GM19324 (cell line): Measurements from ENCODE around the gene TOP2A.
"Not testable (repeated sequence)": the region's sequence is repeated elsewhere in the genome, so short reads cannot be mapped to it uniquely, and the experiment has no call there.

ENCODE experiments used
- ATAC-seq: cut with Tn5 transposase; IDR thresholded peaks from one replicate; pipeline ENCODE4 v1.9.1; 2021; ENCODE audit warnings: mild to moderate bottlenecking, moderate library complexity; ENCODE audit not compliant: unreplicated experiment, low FRiP score

The TOP2A gene

DNA sequence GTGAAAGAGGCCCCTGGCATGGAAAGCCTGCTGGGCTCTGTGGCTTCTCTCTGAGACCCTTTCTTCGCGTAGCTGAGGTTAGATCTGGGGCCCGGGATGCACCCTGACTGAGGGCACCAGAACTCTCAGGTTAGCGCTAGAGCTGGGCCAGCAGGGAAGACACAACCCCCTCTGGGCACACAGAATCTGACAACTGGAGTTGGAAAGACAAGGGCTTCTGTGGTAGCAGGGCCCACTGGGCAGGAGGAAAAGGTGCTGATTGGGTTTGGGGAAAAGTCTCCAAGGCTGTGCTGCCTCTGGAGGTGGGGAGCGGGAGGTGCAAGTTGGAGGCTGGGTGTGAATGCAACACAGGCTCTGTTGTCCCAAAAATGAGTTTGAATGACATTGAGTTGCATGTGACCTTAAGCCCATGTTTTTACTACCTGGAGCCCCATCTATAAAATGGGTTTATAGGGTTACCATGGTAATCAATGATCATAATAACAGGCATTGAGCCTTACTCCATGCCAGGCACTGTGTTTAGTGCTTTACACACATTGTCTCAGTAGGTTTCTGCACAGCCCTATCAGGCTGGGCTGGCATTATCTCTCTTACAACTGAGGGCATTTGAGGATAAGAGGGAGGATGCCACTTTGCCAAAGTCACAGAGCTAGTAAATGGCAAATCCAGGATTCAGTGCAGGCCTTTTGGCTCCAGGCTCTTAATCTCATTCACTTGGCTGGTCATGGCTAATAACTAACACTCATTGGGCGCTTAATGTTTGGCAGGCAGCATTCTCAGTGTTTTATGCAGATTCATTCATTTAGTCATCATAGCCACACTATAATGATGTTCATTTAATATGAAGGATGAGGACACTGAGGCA lies 16.1 kb upstream of the TOP2A start:
- no peak for ATAC-seq

- ATAC-seq = no peak
Observed at GRCh38 chr17:40432864-40433528, 15.3 kb upstream of the TOP2A start.

DNA sequence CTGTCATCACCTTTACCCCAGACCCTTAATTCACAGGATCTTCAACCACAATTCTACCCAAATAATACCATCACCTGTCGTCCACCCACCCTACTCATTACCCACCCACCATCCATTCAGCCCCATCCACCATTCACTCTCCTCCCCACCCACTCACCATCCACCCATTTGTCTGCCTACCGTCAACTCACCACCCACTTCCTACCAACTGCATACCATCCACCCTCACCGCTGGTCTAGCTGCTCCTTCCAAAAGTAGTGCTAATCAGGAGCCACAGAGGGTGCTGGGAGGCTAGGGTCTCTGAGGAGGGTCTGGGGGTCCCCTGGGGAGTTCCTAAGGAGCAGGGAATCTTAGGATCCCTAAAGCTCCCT lies 13.5 kb upstream of the TOP2A start:
- ATAC-seq = no peak

DNA sequence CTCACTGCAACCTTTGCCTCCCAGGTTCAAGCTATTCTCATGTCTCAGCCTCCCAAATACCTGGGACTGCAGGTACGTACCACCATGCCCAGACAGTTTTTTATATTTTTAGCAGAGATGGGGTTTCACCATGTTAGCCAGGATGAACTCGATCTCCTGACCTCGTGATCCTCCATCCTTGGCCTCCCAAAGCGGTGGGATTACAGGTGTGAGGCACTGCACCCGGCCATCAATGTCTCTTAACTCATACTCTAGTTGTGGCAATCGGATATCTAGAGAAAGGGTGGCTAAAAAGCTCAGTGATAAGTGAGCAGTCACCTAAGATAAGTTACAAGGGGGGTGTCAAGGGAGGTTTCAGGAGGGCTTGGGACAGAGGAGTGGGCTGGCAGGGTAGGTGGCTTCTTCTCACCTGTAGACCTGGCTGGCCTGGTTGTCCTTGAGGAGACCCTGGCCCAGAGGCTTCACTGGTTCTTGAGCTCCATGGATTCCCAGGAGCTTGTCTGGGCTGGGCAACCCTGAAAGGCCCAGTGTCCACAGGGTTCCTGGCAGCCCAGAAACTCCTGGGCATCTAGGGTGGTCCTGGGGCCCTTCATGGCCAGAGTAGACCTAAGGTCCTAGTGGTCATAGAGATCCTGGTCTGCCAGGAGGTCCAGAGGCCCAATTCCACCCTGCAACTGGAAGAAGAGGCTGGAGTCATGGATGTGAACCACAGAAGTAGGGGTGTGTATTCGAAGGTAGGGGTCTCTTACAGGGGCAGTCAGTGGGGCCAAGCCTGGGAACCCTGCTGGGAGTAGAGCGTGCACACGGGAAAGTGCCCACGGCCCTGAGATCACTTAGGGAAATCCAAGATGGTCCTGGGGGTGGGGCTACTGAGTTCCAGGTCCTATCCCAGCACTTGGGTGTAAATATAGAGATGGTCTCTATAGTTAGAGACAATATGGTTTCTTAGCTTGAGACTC lies 12.9 kb upstream of the TOP2A start:
- ATAC-seq = no peak

- ATAC-seq = no peak
Observed at GRCh38 chr17:40427002-40427491, 9.4 kb upstream of the TOP2A start.

- ATAC-seq = no peak
Observed at GRCh38 chr17:40425741-40426140, 8.0 kb upstream of the TOP2A start.

DNA sequence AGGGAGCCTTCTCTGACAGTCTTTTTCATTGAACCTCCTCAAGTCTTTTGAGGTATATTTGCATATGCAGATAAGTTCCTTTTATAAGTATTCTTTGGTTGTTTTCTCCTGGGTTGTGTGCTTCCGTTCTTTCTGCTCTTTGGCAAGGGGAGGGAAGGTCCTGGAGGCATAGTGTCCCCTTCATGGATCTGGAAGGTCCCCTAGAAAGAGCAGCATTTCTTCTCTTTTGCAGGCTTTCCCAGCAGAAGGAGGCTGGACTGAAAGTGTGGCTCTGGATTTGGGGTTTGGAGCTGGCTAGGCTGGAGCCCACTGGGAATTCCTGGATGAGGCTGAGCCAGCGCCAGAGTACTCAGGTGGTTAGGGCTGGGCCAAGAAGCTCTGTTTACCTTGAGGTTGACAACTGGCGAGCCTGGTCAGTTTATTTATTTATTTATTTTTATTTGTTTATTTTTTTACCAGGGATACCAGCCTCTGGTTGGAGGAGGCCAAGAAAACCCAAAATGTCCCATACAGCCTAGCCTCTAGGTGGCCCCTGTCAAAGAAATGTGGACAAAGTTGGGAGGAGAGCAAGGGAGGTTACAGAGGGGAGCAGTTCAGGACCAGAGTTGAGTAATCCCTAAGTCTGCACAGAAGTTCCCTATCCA lies 5.4 kb upstream of the TOP2A start:
- no peak for ATAC-seq

DNA sequence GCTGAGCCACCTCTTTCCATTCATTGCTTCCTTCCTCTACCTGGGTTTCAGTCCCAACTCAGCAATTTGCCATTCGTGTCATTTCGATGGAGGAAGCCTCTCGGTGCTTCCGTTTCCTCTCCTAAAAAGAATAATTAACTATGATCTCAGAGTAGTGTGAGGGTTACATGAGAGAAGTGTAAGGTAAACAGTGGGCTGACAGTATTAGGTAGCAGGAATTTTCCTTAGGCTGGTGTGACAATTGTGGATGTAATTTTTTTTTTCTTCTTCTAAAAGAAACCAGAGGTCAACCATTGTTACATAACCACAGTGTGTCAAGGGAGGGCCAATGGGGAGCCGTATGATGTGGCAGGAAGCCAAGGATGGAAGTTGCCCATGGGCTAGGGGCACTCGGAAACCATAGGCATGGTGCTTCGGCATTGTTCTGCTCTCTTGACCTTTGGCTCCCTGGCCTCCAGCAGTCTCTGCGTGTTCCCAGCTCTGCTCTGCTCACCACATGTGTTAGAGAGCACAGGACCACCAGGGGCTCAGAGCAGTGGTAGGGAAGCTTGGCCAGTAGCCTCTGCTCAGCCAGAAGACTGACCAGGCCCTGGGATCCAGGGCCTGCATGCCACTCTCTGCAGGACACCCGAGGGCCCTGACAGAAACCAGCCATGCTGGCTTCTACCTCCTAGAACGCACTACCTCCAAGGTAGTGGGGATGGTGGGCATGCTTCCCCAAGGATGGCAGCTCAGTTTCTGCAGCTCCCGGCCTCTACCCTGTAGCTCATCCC lies 2.0 kb upstream of the TOP2A start:
- no peak for ATAC-seq

- ATAC-seq = no peak
Observed at GRCh38 chr17:40418428-40418706, 671 bp upstream of the TOP2A start.

DNA sequence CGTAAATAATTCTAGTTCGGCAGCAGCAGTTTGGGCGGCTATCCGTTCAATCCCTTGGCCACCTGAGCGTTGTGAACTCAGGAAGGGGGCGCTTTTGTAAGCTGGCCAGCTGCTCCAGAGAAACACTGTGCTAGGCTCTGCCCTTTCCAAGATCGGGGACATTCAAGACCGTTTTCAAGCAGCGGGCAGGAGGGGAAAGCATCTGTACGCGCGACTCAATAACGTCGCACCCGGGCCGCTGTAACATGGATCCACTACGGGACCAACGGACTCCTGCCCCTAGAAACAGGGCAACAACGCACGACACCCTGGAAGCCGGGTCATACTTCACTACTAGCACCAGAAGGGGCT lies 463 bp downstream of the TOP2A start:
- peak; percentile 21 for ATAC-seq

- no peak for ATAC-seq
Observed at GRCh38 chr17:40416671-40417070, 1.0 kb downstream of the TOP2A start.

DNA sequence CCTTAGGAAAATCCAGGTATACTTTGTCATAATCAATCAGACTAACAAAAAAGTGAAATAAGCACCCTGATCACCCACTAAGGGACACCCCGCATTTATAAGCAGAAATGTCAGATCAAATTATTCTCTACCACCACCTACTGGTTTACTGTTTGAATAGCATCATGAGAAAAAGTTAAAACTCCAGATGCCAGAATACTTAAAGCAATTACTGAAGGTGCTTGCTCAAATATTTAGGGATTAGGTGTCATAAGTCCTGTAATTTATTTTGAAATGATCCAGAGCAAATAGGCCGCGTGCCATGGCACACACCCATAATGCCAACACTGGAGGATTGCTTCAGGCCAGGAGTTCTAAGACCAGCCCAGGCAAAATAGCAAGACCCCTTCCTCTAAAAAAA lies 2.3 kb downstream of the TOP2A start:
- no peak for ATAC-seq

- not testable (repeated sequence) for ATAC-seq
Observed at GRCh38 chr17:40414312-40414711, 3.4 kb downstream of the TOP2A start.

- ATAC-seq = no peak
Observed at GRCh38 chr17:40412880-40413279, 4.8 kb downstream of the TOP2A start.

GRCh38 chr17:40411821-40412220 lies 5.9 kb downstream of the TOP2A start:
- ATAC-seq = no peak

DNA sequence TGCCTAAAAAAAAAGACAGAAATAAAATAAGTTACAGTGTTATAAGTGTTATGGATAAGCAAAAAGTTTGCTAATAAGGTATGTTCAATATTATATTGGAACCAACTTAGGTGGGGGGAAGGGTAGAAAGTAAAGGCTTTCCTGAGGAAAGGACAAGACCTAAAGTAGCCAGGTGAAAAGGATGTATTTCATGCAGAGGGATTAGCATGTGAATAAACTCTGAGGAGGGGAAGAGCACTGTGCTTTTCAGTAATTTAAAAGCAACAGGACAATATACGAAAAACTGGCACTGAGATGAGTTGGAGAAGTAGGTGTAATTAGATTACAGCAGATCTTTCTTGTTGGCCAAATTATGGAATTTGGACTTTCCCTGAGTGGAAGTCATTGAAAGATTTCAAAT lies 7.6 kb downstream of the TOP2A start:
- no peak for ATAC-seq

GRCh38 chr17:40409540-40409939 lies 8.2 kb downstream of the TOP2A start:
- not testable (repeated sequence) for ATAC-seq

DNA sequence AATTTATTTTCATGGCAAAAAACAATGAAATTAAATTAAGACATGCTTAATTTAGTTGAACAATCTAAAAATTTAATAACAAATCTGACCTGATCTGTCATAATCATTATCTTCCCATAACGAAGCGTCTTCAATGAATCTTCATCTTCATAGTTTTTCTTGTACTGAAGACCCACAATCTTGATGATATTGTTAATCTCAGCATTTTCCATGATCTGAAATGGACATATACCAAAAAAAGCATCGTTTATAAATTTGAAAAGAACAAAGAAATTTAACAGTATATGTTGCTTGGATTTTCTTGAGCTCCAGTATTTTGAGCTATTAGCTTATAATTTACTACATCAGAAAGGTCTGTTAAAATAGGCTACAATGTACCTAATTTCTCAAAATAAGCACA lies 10.2 kb downstream of the TOP2A start:
- no peak for ATAC-seq

GRCh38 chr17:40404003-40404402 lies 13.7 kb downstream of the TOP2A start:
- ATAC-seq = no peak

- ATAC-seq = no peak
Observed at GRCh38 chr17:40402668-40403067, 15.0 kb downstream of the TOP2A start.
